Measurements from ENCODE around the gene SLC10A7. TPM values are rescaled to one million over a fixed set of nuclear protein-coding genes. Genes with fewer than 3 reads are reported as not detected.

SLC10A7 gene
- total RNA-seq, 1 experiment from 2014 or later: 37.1 TPM

DNA sequence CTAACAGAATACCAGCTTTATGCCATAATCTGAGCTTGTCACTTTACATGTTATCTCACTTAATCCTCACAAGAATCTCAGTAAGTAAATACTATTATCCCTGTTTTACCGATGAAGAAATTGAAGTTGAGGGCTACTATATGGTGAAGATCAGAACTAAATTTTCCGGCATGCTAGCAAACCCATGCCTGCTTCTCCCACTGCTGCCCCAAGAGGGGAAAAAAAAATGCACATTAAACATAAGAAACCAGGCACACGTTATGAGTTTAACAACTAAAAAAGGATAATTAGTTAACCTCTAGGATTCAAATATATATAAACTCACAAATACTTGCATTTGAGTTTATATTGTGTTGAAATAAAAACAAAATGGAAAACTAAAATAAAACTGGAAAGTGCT is 10.8 kb downstream of the SLC10A7 start:
- no peak overlapping the region for H3K4me3 ChIP-seq (ENCODE audit: low read depth, low read length, poor library complexity, severe bottlenecking)
- H3K27ac ChIP-seq (ENCODE audit: low read depth, low read length, poor library complexity, severe bottlenecking): peak overlapping the region; percentile 78
- TSS peak; percentile 29 for BruUV-seq (replicated peaks)
- no peaks in the 10 kb centered on the region for H3K9me3 ChIP-seq (ENCODE audit: low read depth, low read length, poor library complexity, severe bottlenecking)
- TF ChIP-seq EZH2 (IDR thresholded peaks at IDR 0.05; ENCODE audit: borderline replicate concordance, low read depth, low read length, poor library complexity, severe bottlenecking): no peak
- TF ChIP-seq, protein P1, sequence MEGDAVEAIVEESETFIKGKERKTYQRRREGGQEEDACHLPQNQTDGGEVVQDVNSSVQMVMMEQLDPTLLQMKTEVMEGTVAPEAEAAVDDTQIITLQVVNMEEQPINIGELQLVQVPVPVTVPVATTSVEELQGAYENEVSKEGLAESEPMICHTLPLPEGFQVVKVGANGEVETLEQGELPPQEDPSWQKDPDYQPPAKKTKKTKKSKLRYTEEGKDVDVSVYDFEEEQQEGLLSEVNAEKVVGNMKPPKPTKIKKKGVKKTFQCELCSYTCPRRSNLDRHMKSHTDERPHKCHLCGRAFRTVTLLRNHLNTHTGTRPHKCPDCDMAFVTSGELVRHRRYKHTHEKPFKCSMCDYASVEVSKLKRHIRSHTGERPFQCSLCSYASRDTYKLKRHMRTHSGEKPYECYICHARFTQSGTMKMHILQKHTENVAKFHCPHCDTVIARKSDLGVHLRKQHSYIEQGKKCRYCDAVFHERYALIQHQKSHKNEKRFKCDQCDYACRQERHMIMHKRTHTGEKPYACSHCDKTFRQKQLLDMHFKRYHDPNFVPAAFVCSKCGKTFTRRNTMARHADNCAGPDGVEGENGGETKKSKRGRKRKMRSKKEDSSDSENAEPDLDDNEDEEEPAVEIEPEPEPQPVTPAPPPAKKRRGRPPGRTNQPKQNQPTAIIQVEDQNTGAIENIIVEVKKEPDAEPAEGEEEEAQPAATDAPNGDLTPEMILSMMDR (conservative IDR thresholded peaks at IDR 0.05; ENCODE audit: low read depth, low read length): peak; percentile 65
- intact Hi-C loops (cut with micrococcal nuclease; ENCODE audit: unreplicated experiment): no loop called here
- DNase-seq (ENCODE audit: low spot score): peak; percentile 69
- H3K4me1 ChIP-seq (ENCODE audit: insufficient read depth, low read length, poor library complexity, severe bottlenecking): peaks cover 58% of the 10 kb centered on the region
- CTCF ChIA-PET: no interaction called here
- peaks cover 33% of the 10 kb centered on the region for H3K36me3 ChIP-seq (ENCODE audit: insufficient read depth, low read length, poor library complexity, severe bottlenecking)
- H3K27me3 ChIP-seq (replicated peaks; ENCODE audit: insufficient read depth, low read depth, low read length, poor library complexity): no peaks in the 10 kb centered on the region
- POLR2A ChIA-PET (ENCODE audit: low non-redundant PET): interaction anchor here (0.8 kb wide), 1 partner anchor 592 kb away, joined by 17 read pairs; no protein-coding TSS in a partner anchor

GRCh38 chr4:146508229-146508939 is 13.4 kb downstream of the SLC10A7 start:
- no TSS peak for BruUV-seq (replicated peaks)
- ChIA-PET CTCF (no interaction called here), POLR2A (ENCODE audit: low non-redundant PET) (no interaction called here)

DNA sequence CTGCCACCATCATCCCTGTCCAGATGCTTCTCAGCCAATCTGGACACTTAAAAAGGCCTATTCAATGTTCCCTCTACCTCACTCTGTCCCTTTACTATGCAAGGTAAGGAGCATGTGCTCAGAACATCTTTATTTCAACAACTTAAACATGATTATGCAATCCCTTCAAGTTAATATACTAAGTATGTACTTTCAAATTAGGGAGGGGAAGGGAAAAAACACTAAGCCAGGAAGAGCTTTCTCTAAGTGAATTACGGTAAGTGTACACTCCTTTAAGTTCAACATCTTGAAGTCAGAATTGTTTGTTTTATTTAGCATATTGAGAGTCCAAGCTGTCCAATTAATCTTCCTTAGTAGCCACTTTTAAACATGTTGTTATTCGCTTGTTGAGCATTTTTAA is 14.1 kb downstream of the SLC10A7 start:
- BruUV-seq (replicated peaks): no TSS peak
- H3K9me3 ChIP-seq (ENCODE audit: low read depth, low read length, poor library complexity, severe bottlenecking): no peaks in the 10 kb centered on the region
- no peak overlapping the region for H3K4me3 ChIP-seq (ENCODE audit: low read depth, low read length, poor library complexity, severe bottlenecking)
- peaks cover 42% of the 10 kb centered on the region for H3K36me3 ChIP-seq (ENCODE audit: insufficient read depth, low read length, poor library complexity, severe bottlenecking)
- no peaks in the 10 kb centered on the region for H3K27me3 ChIP-seq (replicated peaks; ENCODE audit: insufficient read depth, low read depth, low read length, poor library complexity)
- CTCF ChIA-PET: no interaction called here
- POLR2A ChIA-PET (ENCODE audit: low non-redundant PET): no interaction called here
- H3K27ac ChIP-seq (ENCODE audit: low read depth, low read length, poor library complexity, severe bottlenecking): no peak overlapping the region
- DNase-seq (ENCODE audit: low spot score): no peak
- TF ChIP-seq EZH2 (IDR thresholded peaks at IDR 0.05; ENCODE audit: borderline replicate concordance, low read depth, low read length, poor library complexity, severe bottlenecking): no peak
- TF ChIP-seq, protein P1 (conservative IDR thresholded peaks at IDR 0.05; ENCODE audit: low read depth, low read length): no peak
- intact Hi-C loops (cut with micrococcal nuclease; ENCODE audit: unreplicated experiment): no loop called here
- peaks cover 36% of the 10 kb centered on the region for H3K4me1 ChIP-seq (ENCODE audit: insufficient read depth, low read length, poor library complexity, severe bottlenecking)

More at GRCh38 chr4:146508229-146508939, 13.4 kb downstream of the SLC10A7 start:
- peak overlapping the region; percentile 15 for H3K27ac ChIP-seq (ENCODE audit: low read depth, low read length, poor library complexity, severe bottlenecking)
- no peaks in the 10 kb centered on the region for H3K27me3 ChIP-seq (replicated peaks; ENCODE audit: insufficient read depth, low read depth, low read length, poor library complexity)
- H3K36me3 ChIP-seq (ENCODE audit: insufficient read depth, low read length, poor library complexity, severe bottlenecking): peaks cover 37% of the 10 kb centered on the region
- no peak overlapping the region for H3K4me3 ChIP-seq (ENCODE audit: low read depth, low read length, poor library complexity, severe bottlenecking)
- H3K9me3 ChIP-seq (ENCODE audit: low read depth, low read length, poor library complexity, severe bottlenecking): no peaks in the 10 kb centered on the region
- TF ChIP-seq EZH2 (IDR thresholded peaks at IDR 0.05; ENCODE audit: borderline replicate concordance, low read depth, low read length, poor library complexity, severe bottlenecking): no peak
- TF ChIP-seq, protein P1 (conservative IDR thresholded peaks at IDR 0.05; ENCODE audit: low read depth, low read length): no peak
- no peak for DNase-seq (ENCODE audit: low spot score)
- intact Hi-C loops (cut with micrococcal nuclease; ENCODE audit: unreplicated experiment): no loop called here
- peaks cover 37% of the 10 kb centered on the region for H3K4me1 ChIP-seq (ENCODE audit: insufficient read depth, low read length, poor library complexity, severe bottlenecking)
